ENCODE measurements around the gene UBAP2. TPM values are rescaled to one million over a fixed set of nuclear protein-coding genes. Genes with fewer than 3 reads are reported as not detected.

Gene UBAP2
- total and polyA plus RNA-seq, 2 donors = 17.2 to 31.9 TPM

GRCh38 chr9:33881635-33882034 is 167.1 kb downstream of the UBAP2 start:
- no peak for DNase-seq (ENCODE audit: low read depth in 6 of 9, low spot score in 9 of 9)
- Histone ChIP-seq H3K4me3 (ENCODE audit: low read length in 2 of 2) (no peak overlapping the region), H3K27me3 (ENCODE audit: control insufficient read depth in 2 of 2, insufficient read depth in 1 of 2, low read length in 1 of 2) (no peaks in the 10 kb centered on the region), H3K4me1 (ENCODE audit: control insufficient read depth in 2 of 2, insufficient read depth in 2 of 2, low read length in 2 of 2) (peaks cover 0 to 3% of the 10 kb centered on the region in 2 donors), H3K9me3 (ENCODE audit: control insufficient read depth in 2 of 2, insufficient read depth in 1 of 2, low read length in 1 of 2) (no peaks in the 10 kb centered on the region), H3K27ac (ENCODE audit: low read depth in 1 of 2, low read length in 1 of 2) (no peak overlapping the region), H3K36me3 (ENCODE audit: control insufficient read depth in 2 of 2, insufficient read depth in 2 of 2, low read length in 1 of 2) (no peaks in the 10 kb centered on the region)
- 88% methylated on average over 1 of the region's 1 CpG for WGBS

GRCh38 chr9:33880211-33881089 is 168.2 kb downstream of the UBAP2 start:
- Histone ChIP-seq H3K36me3 (ENCODE audit: control insufficient read depth in 2 of 2, insufficient read depth in 2 of 2, low read length in 1 of 2) (no peaks in the 10 kb centered on the region), H3K9me3 (ENCODE audit: control insufficient read depth in 2 of 2, insufficient read depth in 1 of 2, low read length in 1 of 2) (no peaks in the 10 kb centered on the region), H3K27me3 (ENCODE audit: control insufficient read depth in 2 of 2, insufficient read depth in 1 of 2, low read length in 1 of 2) (no peaks in the 10 kb centered on the region), H3K4me1 (ENCODE audit: control insufficient read depth in 2 of 2, insufficient read depth in 2 of 2, low read length in 2 of 2) (peaks cover 0 to 3% of the 10 kb centered on the region in 2 donors), H3K4me3 (ENCODE audit: low read length in 2 of 2) (no peak overlapping the region), H3K27ac (ENCODE audit: low read depth in 1 of 2, low read length in 1 of 2) (no peak overlapping the region)
- no peak for DNase-seq (ENCODE audit: low read depth in 6 of 9, low spot score in 9 of 9)
- 98% methylated on average over 8 of the region's 8 CpGs for WGBS

- 97% methylated on average over 7 of the region's 7 CpGs for WGBS
- no peak for DNase-seq (ENCODE audit: low read depth in 6 of 9, low spot score in 9 of 9)
- H3K9me3 ChIP-seq (ENCODE audit: control insufficient read depth in 2 of 2, insufficient read depth in 1 of 2, low read length in 1 of 2) = no peaks in the 10 kb centered on the region
- H3K4me3 ChIP-seq (ENCODE audit: low read length in 2 of 2) = no peak overlapping the region
- H3K27me3 ChIP-seq (ENCODE audit: control insufficient read depth in 2 of 2, insufficient read depth in 1 of 2, low read length in 1 of 2) = no peaks in the 10 kb centered on the region
- no peak overlapping the region for H3K27ac ChIP-seq (ENCODE audit: low read depth in 1 of 2, low read length in 1 of 2)
- no peaks in the 10 kb centered on the region for H3K36me3 ChIP-seq (ENCODE audit: control insufficient read depth in 2 of 2, insufficient read depth in 2 of 2, low read length in 1 of 2)
- H3K4me1 ChIP-seq (ENCODE audit: control insufficient read depth in 2 of 2, insufficient read depth in 2 of 2, low read length in 2 of 2) = peaks cover 0 to 3% of the 10 kb centered on the region in 2 donors
Observed at GRCh38 chr9:33878691-33879366, 169.9 kb downstream of the UBAP2 start.

GRCh38 chr9:33877727-33878489 is 170.8 kb downstream of the UBAP2 start:
- whole genome bisulfite sequencing = 88% methylated on average over 10 of the region's 10 CpGs
- Histone ChIP-seq H3K9me3 (ENCODE audit: control insufficient read depth in 2 of 2, insufficient read depth in 1 of 2, low read length in 1 of 2) (no peaks in the 10 kb centered on the region), H3K36me3 (ENCODE audit: control insufficient read depth in 2 of 2, insufficient read depth in 2 of 2, low read length in 1 of 2) (no peaks in the 10 kb centered on the region), H3K27ac (ENCODE audit: low read depth in 1 of 2, low read length in 1 of 2) (no peak overlapping the region), H3K27me3 (ENCODE audit: control insufficient read depth in 2 of 2, insufficient read depth in 1 of 2, low read length in 1 of 2) (no peaks in the 10 kb centered on the region), H3K4me3 (ENCODE audit: low read length in 2 of 2) (no peak overlapping the region), H3K4me1 (ENCODE audit: control insufficient read depth in 2 of 2, insufficient read depth in 2 of 2, low read length in 2 of 2) (peaks cover 0 to 3% of the 10 kb centered on the region in 2 donors)
- DNase-seq (ENCODE audit: low read depth in 6 of 9, low spot score in 9 of 9) = no peak

Other genes with a start within 250 kb of the UBAP2 start
- gene UBE2R2, start 231.7 kb downstream of the UBAP2 start, total RNA-seq = 13.6 TPM
- 30.1 TPM for gene UBE2R2, start 231.7 kb downstream of the UBAP2 start, polyA plus RNA-seq
- 18.6 TPM for gene DCAF12, start 77.8 kb upstream of the UBAP2 start, total RNA-seq
- gene DCAF12, start 77.8 kb upstream of the UBAP2 start, polyA plus RNA-seq = 17.9 TPM
- 19.3 TPM for gene UBAP1, start 130.2 kb upstream of the UBAP2 start, total RNA-seq
- gene UBAP1, start 130.2 kb upstream of the UBAP2 start, polyA plus RNA-seq = 40.1 TPM

Measured in thymus (tissue), 11 donors.